Hepatocyte (in vitro differentiated cells): Measurements from ENCODE around the gene CLSTN1.

Source experiments
- EZH2 ChIP-seq: fragments of 200-600 bp; sonication (generic); IDR thresholded peaks from 2 replicates; pipeline ENCODE4 v1.6.1; 2016; ENCODE audit warnings: antibody characterized with exemption, mild to moderate bottlenecking, borderline replicate concordance
- TF ChIP-seq, protein P1 (sequence below): fragments of 200-600 bp; sonication (generic); IDR thresholded peaks from 2 replicates; pipeline ENCODE4 v1.5.1; 2016; ENCODE audit warnings: antibody characterized with exemption, mild to moderate bottlenecking; ENCODE audit not compliant: poor library complexity

DNA sequence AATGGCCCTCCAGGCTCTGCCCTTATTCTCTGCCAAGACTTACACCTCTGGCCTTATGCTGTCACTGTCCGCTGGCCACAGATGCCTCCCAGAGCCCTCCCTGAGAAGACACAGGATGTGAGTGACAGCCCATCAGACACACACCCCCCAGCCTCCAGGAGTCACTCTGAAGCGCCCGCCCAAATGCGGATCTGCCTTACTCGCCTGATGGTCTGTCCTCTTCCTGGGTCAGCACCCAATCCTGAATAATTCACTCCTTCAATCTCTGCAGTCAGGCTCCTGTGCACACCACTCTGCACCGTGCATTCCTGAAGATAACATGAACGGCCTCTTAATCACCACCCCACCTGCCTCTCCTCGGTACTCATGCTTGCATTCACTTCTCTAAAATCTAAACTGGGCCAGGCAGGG is 14.7 kb downstream of the CLSTN1 start:
- TF ChIP-seq, protein P1, sequence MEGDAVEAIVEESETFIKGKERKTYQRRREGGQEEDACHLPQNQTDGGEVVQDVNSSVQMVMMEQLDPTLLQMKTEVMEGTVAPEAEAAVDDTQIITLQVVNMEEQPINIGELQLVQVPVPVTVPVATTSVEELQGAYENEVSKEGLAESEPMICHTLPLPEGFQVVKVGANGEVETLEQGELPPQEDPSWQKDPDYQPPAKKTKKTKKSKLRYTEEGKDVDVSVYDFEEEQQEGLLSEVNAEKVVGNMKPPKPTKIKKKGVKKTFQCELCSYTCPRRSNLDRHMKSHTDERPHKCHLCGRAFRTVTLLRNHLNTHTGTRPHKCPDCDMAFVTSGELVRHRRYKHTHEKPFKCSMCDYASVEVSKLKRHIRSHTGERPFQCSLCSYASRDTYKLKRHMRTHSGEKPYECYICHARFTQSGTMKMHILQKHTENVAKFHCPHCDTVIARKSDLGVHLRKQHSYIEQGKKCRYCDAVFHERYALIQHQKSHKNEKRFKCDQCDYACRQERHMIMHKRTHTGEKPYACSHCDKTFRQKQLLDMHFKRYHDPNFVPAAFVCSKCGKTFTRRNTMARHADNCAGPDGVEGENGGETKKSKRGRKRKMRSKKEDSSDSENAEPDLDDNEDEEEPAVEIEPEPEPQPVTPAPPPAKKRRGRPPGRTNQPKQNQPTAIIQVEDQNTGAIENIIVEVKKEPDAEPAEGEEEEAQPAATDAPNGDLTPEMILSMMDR = no peak
- TF ChIP-seq EZH2 = no peak
